Measurements from ENCODE around the gene SLC49A4. TPM values are rescaled to one million over a fixed set of nuclear protein-coding genes. Genes with fewer than 3 reads are reported as not detected.

Gene SLC49A4
- total and polyA plus RNA-seq, 12 donors, result 2.2 to 40.8 (median 17.5) TPM

- Histone ChIP-seq H3K27ac (no peak overlapping the region), H3K4me1 (replicated peaks in 1 of 2) (peaks cover 0 to 4% of the 10 kb centered on the region in 2 donors), H3K4me3 (no peak overlapping the region), H3K27me3 (no peaks in the 10 kb centered on the region), H3K36me3 (replicated peaks in 1 of 2) (peaks cover 0 to 12% of the 10 kb centered on the region in 2 donors), H3K9me3 (replicated peaks in 1 of 3) (no peaks in the 10 kb centered on the region)
- intact Hi-C loops (cut with DNase I), result loop anchor here in 1 of 2 donors (10.0 kb wide), 1 partner anchor 270 kb away; the partner anchor contains the start of gene SEMA5B
- TF ChIP-seq CTCF (IDR thresholded peaks at IDR 0.05) (peak; percentile 53 to 77 (median 70)), POLR2A (IDR thresholded peaks at IDR 0.05) (no peak)
- peak in 1 of 7 donors; percentile 27 for DNase-seq
- WGBS, 4 donors, result 77 to 80% (median 78%) methylated on average over 5 of the region's 5 CpGs
Observed at GRCh38 chr3:122754929-122755328, 39.9 kb upstream of the SLC49A4 start.

- intact Hi-C loops (cut with DNase I), result loop anchor here in 1 of 2 donors (10.0 kb wide), 1 partner anchor 269 kb away; the partner anchor contains the start of gene SEMA5B
- DNase-seq, result no peak
- 85 to 100% (median 97%) methylated on average over 2 of the region's 2 CpGs for WGBS, 4 donors
- H3K9me3 ChIP-seq (replicated peaks in 1 of 3), result no peaks in the 10 kb centered on the region
- no peak for TF ChIP-seq POLR2A (IDR thresholded peaks at IDR 0.05)
- TF ChIP-seq CTCF (IDR thresholded peaks at IDR 0.05), result no peak
- H3K4me3 ChIP-seq, result no peak overlapping the region
- no peak overlapping the region for H3K27ac ChIP-seq
- no peaks in the 10 kb centered on the region for H3K27me3 ChIP-seq
- H3K36me3 ChIP-seq (replicated peaks in 1 of 2), result peaks cover 0 to 12% of the 10 kb centered on the region in 2 donors
- peaks cover 0 to 6% of the 10 kb centered on the region in 2 donors for H3K4me1 ChIP-seq (replicated peaks in 1 of 2)
Observed at GRCh38 chr3:122755491-122755890, 39.4 kb upstream of the SLC49A4 start.

- intact Hi-C loops (cut with DNase I), result loop anchor here in 1 of 2 donors (10.0 kb wide), 1 partner anchor 266 kb away; the partner anchor contains the start of gene SEMA5B
- peaks cover 0 to 25% of the 10 kb centered on the region in 2 donors for H3K4me1 ChIP-seq (replicated peaks in 1 of 2)
- H3K27ac ChIP-seq, result peak overlapping the region in 2 of 5 donors; percentile 20 to 33
- H3K27me3 ChIP-seq, result no peaks in the 10 kb centered on the region
- no peak for TF ChIP-seq POLR2A (IDR thresholded peaks at IDR 0.05)
- TF ChIP-seq CTCF (IDR thresholded peaks at IDR 0.05), result no peak
- H3K36me3 ChIP-seq (replicated peaks in 1 of 2), result peaks cover 0 to 7% of the 10 kb centered on the region in 2 donors
- H3K9me3 ChIP-seq (replicated peaks in 1 of 3), result no peaks in the 10 kb centered on the region
- no peak for DNase-seq
- no peak overlapping the region for H3K4me3 ChIP-seq
- 76 to 82% (median 81%) methylated on average over 3 of the region's 3 CpGs for WGBS, 4 donors
Observed at GRCh38 chr3:122758877-122759560, 35.9 kb upstream of the SLC49A4 start.

- 64 to 73% (median 72%) methylated on average over 3 of the region's 3 CpGs for WGBS, 4 donors
- DNase-seq, result no peak
- no peaks in the 10 kb centered on the region for H3K9me3 ChIP-seq (replicated peaks in 1 of 3)
- H3K36me3 ChIP-seq (replicated peaks in 1 of 2), result no peaks in the 10 kb centered on the region
- intact Hi-C loops (cut with DNase I), result no loop called here
- no peak overlapping the region for H3K27ac ChIP-seq
- H3K4me1 ChIP-seq (replicated peaks in 1 of 2), result peaks cover 0 to 25% of the 10 kb centered on the region in 2 donors
- no peaks in the 10 kb centered on the region for H3K27me3 ChIP-seq
- no peak for TF ChIP-seq POLR2A (IDR thresholded peaks at IDR 0.05)
- no peak for TF ChIP-seq CTCF (IDR thresholded peaks at IDR 0.05)
- no peak overlapping the region for H3K4me3 ChIP-seq
Observed at GRCh38 chr3:122760453-122761271, 34.2 kb upstream of the SLC49A4 start.

All from adrenal gland (tissue), 12 donors.